Suprapubic skin (tissue), 4 donors: ENCODE data around the gene CRB1.

Experiments used
- CTCF ChIP-seq, 2 donors: fragments of 200-600 bp in 1 of 2; fragments of 450-650 bp in 1 of 2; sonication (generic) in 1 of 2; IDR thresholded peaks; one replicate each; pipeline ENCODE4 v1.5.1; 2016 to 2019; ENCODE audit warnings: antibody characterized with exemption in 2 of 2, mild to moderate bottlenecking in 1 of 2, moderate library complexity in 1 of 2
- EP300 ChIP-seq: sonication (generic); formaldehyde crosslinking; IDR thresholded peaks from one replicate; pipeline ENCODE4 v1.6.1; 2017; ENCODE audit warnings: antibody characterized with exemption
- POLR2A ChIP-seq, 2 donors: fragments of 450-650 bp; IDR thresholded peaks; one replicate each; pipeline ENCODE4 v1.6.1; 2017; ENCODE audit warnings: antibody characterized with exemption in 2 of 2, mild to moderate bottlenecking in 2 of 2, moderate library complexity in 2 of 2
- POLR2AphosphoS5 ChIP-seq, 3 donors: sonication (generic); formaldehyde crosslinking; IDR thresholded peaks; one replicate each; pipeline ENCODE4 v1.6.1; 2017; ENCODE audit warnings: antibody characterized with exemption in 3 of 3

GRCh38 chr1:197360068-197360467, 92.0 kb downstream of the CRB1 start:
- TF ChIP-seq CTCF (IDR thresholded peaks at IDR 0.05): no peak
- no peak for TF ChIP-seq POLR2A (IDR thresholded peaks at IDR 0.05)
- no peak for TF ChIP-seq POLR2AphosphoS5 (IDR thresholded peaks at IDR 0.05)
- TF ChIP-seq EP300: no peak
